HG02870 (cell line): ENCODE measurements around the gene CUEDC1.
A peak's percentile ranks its signal among the peaks of the same experiment; 100 is the strongest.

Experiments used
- ATAC-seq: cut with Tn5 transposase; IDR thresholded peaks from one replicate; pipeline ENCODE4 v1.9.1; 2021; ENCODE audit warnings: mild to moderate bottlenecking, moderate library complexity; ENCODE audit not compliant: unreplicated experiment

Gene CUEDC1

DNA sequence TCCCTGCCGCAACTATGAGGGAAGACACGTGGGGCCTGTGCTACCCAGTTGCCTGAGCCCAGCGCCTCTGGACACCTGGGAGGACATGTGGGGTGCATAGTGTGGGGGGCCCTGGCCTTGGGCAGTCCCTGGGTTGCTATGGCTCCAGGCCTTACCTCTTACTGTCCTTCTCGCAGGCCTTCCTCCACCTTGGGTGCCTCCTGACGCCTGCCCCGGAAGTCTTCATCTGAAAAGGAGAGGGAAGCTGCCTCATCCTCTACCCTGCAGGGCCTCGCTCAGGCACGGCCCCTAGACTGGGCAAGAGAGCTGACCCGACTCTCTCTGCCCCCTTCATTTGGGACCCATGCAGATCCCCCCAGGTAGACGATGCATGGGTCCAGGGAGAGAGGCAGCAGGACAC, 88.9 kb downstream of the CUEDC1 start:
- ATAC-seq = no peak

DNA sequence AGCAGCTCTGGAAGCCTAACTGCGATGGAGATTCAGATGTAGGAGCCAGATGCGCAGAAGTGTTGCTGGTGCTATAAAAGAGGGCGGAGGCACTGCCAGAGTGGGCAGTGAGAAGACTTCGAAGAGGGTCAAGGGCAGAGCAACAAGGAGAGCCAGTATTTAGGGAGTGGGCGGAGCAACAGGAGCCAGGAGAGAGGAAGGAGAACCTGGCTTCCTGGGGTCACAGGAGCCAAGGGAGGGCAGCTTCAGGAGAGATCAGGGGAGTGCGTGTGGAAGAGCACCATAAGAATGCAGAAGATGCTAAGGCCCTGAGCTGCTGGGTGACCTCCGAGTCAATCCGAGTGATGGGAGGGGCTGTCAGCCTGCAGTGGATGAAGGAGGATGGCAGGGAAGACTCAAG, 90.9 kb downstream of the CUEDC1 start:
- no peak for ATAC-seq

DNA sequence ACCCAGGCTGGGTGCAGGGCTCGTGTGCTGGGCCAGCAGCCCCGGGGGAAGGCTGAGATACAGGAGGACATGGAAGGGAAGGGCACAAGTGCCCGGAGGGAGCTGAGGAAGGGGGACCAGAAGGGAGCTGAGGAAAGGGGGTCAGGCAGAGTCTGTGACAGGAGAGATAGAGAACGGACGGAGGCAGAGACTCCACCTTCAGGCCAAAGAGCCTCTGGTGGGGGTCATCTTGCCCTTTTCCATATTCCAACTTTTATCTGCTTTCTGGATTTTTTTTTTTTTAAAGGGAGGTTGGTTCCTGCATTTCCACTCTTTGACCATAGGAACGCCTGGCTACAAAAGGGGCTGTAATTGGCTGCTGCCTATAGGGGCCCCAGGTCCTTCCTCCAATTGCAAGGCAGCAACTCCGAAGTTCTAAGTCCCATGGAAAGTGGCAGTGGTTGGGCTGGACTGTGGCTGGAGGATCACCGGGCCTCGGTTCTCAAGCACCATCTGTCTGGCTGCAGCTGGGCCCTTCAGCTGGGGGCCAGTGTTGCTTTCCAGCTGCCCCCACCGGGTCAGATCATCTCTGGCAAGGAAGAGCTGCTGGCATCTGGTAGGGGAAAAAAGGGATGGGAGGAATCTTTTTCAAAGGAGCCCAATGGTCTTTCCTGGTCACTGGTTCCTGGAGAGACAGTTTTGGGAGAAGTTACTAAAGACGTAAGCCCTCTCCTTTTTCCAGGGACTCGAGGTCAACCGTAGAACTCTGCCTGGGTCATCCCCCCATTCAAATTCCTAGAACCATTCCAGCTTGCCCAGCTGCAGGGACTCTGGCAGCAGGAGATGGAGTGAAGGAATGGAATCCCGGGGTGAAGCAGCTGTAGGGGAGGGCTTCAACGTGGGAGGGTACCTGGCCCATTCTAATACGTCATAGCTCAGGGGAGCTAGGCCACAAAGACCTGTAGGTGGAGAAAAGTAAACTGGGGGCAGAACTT, 92.2 kb downstream of the CUEDC1 start:
- no peak for ATAC-seq

DNA sequence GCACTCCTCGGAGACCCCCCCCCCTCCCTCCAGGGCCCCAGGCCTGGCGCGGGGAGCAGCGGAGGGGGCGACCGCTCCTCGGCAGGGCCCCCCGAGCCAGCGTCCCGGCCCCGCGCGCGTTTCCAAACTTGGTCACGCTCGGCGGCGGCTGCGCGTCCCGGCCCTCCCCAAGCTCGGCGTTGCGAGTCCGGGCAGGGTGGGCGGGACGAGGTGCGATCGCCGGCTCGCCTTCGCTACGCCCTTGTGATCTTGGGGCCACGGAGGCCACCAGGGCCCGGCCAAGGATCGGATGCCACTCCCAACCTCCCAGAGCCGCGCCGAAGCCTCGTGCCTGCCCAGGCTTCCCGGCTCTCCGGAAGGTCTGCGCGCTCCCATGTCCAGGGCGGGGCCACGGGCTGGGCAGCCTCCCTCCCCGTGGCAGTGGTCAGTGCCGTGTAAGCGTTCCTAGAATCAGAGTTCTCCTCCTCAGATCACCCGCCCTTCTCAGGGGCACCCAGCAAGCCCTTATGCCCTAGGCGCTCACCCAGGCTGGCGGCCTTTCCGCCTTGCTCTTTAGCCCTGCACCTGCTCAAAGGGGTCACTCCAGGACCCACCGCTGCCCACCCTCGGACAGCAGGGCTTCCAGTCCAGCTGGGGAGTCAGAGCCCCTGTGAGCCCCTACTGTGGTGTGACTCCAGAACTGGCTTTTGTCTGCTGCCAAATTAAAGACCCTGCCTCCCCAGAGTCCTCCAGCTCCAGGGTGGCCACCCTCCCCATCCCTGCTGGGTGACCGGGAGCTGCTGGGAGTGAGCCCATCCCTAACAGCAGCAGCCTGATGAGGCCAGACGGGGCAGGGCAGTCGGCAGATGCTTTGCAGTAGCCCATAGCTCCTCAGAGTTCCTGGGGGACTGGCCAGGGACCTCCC, 93.2 kb downstream of the CUEDC1 start:
- no peak for ATAC-seq

DNA sequence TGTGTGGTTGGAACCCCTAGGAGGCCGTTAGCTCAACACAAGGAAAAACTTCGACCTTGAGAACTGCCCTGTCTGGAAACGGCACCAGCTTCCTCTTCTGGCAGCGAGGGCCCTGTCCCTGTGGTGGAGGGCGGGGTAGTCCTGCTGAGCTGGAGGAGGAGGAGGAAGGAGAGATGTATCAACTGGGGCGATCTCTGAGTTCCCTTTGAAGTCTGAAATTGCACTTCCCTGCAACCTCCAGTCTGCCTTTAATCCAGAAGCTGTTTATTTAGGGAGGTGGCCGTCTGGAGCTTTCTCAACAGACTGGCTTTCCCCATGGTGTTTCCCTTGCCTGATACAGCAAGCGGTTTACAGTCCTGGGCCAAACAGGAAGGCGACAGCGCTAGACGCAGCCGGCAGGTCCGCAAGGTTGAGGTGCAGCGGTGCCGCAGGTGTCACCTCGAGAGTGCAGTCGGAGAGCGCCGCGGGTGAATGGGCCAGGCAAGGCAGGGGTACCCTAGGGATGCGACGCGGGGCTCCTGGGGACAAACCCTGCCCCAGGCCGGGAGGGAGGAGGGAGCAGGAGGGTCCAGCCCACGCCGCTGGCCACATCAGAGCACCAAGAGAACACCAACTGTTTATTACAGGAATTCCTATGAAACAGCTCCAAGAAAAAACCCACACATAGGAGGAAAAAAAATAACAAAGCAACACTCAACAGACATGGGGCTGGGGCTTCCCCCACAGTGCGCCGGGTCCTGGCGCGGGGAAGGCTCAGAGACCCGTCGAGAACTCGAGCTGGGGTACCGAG, 94.0 kb downstream of the CUEDC1 start:
- no peak for ATAC-seq

DNA sequence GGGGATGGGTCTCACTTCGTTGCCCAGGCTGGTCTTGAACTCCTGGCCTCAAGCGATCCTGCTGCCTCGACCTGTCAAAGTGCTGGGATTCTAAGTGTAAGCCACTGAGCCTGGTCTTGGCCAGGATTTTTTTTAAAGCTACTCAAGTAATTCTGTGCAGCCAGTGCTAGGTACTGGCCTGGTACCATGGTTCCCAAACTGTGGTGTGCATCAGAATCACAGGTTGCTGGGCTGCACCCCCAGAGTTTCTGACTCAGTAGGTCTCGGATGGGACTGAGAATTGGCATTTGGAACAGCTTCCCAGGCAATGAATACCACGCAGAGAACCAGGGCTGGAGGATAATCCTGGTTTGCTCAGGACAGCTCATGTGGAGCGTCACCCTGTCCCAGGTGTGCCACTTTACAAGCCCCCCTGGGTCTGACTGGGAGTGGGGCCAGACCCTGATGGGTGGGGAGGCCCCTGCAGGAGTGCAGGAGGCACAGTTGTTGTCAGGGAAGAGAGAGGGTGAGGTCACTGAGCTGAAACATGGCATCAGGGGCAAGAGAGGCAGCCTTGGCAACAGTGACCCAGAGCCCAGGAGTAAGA, 94.7 kb downstream of the CUEDC1 start:
- ATAC-seq = no peak

DNA sequence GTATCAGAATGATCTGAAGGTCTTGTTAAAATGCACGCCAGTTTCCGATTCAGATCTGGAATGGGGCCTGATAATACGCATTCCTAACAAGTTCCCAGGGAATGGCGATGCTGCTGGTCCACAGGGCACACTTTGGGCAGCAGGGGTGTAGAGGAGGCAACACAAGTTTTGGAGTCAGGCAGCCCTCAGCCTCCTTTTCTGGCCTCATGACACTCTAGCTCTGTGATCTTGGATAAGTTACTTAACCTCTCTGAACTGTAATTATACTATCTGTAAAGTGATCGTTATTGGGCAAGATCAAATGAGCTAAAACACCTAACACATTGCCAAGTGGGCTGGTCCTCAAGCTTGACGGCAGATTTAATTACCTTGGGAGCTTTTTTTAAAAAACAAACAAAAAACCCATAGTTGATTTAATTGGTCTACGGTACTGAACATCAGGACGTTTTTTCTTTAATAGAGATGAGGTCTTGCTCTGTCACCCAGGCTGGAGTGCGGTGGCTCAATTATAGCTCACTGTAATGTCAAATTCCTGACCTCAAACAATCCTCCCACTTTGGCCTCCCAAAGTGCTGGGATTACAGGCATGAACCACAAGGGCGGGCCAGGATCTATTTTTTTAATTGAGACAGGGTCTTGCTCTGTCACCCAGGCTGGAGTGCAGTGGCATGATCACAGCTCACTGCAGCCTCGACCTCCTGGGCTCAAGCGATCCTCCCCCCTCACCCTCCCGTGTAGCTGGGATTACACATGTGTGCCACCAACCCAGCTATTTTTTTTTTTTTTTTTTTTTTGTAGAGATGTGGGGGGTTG, 95.4 kb downstream of the CUEDC1 start:
- no peak for ATAC-seq

DNA sequence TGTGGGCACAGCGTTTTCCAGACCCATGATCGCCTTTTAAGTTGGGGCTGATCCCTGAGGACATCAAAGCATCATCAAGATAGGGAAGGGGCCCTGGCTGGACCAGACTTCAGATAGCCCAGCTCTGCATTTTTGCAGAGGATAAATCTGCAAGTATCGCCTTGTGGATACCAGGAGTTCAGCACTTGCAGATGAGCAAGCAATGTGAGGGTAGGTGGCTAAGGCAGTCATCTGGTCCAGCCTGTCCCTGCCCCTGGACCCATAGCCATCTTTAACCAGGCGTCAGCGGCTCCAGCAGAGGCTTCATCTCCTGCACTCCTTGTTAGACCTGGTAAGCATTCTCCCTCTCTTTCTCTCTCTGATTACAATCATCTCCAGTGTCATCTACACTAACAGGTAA, 96.4 kb downstream of the CUEDC1 start:
- no peak for ATAC-seq

DNA sequence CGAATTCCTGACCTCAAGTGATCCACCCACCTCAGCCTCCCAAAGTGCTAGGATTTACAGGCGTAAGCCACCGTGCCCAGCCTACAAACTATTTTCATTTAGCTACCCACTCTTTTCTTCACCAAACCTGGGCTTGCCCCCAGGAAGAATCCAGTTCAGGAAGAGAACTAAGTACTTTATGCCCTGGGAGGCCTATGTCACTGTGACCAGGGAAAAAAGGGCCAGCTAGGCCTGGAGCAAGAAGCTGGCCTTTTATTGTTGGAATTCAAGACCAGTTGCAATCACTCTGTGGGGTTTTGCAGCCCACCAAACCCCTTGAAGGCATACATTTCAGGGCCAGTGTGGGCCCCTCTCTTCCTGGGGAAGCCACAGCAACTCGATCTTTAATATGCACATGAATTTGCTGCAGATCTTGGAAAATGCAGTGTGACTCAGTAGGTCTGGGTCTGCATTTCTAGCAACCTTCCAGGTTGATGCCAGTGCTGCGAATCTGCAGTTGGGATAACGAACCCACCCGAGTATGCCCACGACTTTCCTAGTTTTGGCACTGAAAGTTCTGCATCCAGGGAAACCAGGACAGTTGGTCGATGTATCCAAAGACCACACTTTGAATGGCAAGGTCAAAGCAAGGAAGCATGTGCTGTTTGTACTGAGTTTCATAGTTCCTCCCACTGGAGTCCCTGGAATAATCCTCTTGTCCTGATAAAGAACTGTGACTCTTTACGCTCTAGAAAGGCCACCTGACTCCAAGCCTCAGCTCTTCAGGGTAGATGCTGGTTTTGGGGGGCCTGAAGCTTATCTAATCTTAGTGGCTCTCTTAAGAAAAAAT, 98.2 kb downstream of the CUEDC1 start:
- no peak for ATAC-seq

DNA sequence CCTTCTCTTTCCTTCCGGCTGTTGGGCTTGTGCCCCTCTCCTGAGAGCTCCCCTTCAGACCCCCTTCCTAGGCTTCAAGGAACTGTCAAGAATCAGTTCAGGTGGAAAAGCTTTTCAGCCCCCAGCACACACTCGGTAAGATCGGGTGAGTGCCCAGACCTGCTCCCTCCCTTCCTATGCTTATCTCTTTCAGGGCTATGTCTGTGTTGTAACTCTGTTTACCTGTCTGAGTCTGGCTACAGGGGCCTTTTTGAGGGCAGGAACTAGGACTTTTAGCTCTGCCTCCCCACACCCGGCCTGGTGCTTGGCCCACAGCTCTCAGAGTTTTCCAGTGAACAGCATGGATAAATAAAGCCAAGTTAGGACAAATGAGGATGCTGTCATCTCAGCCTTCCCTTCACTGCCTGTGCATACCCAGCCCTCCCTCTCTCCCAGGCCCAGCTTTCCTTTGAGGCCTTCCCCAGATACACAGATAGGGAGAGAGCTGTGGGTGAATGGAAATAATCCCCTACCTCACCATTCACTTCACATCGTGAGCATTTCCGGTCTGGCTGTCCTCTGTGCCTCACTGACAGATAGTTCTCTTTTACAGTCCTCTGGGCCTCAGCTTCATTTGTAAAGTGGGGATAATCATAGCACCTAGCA, 99.7 kb downstream of the CUEDC1 start:
- ATAC-seq = no peak

DNA sequence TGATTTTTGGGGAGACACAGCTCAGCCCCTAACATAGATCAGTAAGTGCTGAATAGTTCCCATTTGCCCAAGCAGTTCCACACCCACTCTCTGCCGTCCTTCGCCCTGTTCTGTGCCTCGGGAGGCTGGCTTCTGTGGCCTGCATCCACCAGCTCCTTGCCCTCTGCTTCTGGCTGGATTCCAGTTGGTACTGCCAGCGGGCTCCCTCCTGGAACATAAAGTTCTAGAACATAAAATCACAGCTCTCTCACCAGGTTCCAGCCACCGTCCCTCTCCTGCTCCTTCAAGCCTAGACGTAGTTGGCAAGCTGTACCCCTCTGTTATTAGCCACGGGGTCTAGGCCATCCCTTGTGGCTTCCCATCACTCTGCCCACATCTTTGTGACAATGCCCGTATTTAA, 101.5 kb downstream of the CUEDC1 start:
- ATAC-seq = no peak

DNA sequence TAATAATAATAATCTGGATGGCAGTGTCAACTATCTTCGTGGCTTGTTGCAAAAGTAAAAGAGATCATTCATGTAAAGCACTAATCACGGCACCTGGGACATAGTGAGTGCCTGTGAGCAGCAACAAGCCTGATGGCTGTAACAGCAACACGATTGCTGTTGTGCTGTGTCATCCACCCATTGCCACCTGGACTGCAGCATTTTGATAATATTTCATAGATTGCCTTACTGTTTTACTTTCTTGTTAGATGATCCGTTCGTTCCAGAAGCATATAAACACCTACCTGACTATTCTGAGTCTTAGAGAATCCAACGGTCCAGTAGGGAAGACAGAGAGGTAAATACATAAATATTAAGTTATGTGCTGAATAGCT, 102.3 kb downstream of the CUEDC1 start:
- no peak for ATAC-seq

DNA sequence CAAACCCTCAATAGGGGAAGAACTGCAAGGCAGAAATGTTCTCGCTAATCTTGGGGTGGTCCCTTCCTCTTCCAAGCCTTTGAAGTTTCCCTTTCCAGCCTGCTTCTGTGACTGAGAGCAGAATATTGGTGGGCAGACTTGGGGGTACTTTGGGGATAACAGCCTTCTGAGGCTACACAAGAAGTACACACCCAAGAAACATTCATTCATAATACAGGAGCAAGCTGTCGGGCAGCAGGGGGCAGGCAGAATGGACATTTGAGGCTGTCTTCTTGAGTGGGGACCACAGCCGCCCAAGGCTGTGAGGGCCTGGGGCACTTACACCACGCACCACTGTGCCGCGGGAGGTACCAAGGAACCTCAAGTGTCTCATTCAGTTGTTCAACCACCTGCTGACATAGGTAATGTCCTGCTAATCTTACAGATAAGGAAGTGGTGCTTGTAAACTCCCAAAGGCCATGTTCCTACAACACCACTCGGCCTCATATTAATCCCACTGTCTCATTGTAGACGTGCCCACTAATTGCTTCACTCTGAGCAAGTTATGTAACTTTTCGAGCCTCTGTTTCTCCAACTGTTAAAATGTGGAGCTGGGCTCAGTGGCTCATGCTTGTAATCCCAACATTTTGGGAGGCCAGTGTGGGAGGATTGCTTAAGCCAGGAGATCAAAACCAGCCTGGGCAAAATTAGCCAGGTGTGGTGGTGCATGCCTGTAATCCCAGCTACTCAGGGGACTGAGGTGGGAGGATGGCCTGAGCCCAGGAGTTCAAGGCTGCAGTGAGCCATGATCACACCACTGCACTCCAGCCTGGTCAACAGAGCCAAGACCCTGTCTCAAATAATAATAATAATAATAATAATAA, 102.9 kb downstream of the CUEDC1 start:
- ATAC-seq = no peak

DNA sequence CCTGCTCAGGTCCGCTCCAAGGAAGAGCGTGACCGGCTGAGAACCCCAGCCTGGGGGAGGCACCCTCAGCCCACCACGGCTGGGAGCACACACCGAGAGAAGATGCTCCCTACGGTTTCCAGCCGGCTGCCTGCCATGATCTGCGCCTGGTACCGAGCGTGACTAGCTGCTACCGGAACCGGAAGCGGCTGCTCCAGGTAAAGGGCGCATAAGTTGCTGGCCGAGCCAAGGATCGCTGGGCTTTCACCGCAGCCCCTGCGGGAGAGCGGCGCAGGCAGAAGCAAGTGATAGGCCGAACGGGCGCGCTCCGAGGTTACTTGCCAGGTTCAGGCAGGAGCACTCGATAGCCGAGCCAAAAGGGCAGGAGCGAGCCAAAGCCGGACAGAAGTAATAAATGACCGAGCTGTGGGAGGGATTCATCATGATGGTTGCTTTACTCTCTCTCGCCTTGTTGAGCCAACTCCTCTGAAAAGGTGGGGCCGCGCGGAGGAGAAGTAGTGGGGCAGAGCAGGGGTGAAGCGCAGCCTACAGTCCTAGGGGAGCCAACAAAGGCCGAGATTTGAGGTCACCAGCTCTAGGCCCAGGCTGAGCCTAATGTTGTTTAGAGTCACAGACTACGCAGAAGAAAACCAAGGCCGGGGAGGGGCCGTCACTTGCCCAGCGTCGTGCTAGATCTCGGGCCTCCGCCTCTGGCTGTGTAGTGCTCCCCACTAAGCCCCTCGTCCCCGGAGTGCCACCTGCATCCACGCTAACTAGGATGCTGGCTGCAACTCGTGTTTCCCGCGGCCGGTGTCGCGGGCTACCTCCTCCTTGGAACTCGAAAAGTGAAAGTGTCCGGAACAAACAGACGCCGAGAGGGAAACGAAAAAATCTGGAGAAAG, 105.1 kb downstream of the CUEDC1 start, which contains the start of gene MRPS23:
Gene MRPS23 (minus strand): TSS at position 171 of the 881 bp plus-strand sequence. CDS start 34 bp downstream, at position 137.
- peak; percentile 90 for ATAC-seq

DNA sequence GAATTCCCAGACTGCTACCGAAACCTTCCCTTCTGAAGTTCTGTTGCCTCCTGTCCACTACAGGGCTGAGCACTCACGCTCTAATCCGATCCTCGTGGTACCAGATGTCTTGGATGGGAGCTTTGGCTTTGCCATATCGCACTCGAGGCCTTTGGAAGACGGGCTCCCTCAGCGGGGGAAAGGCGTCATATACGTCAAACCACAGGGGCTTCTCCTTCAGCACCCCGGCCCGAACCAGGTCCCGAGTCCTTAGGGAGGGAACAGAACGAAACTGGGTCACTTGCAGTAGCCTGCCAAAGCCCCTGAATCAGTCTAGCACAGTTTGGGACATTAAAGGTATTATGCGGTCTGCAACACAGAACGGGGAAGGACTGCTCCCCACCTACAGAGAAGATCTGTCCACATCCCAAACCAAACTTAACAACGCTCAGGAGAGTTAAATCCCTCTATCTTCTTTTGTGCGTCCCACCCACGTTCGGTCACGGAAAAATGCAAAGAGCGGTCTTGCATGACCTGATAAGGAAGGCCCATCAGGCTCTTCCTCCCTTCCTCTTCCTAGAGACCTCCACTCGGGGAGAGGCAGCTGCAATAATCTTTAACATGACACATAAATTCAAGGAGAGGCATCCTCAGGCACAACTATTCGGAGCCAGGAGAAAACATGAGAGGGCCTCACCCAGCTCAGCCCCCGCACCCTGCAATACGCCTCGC, 105.9 kb downstream of the CUEDC1 start:
- ATAC-seq = no peak
